ENCODE results near the gene NECTIN1. TPM values are rescaled to one million over a fixed set of nuclear protein-coding genes. Genes with fewer than 3 reads are reported as not detected.

NECTIN1 gene
- total and polyA plus RNA-seq, 4 donors = 4.7 to 18.3 (median 7.3) TPM

- WGBS, 2 donors = 74 to 75% methylated on average over 17 of the region's 17 CpGs
- no peak overlapping the region for H3K27ac ChIP-seq (ENCODE audit: low read depth in 1 of 2, low read length in 1 of 2)
- peaks cover 0 to 9% (median 0%) of the 10 kb centered on the region in 5 donors for H3K4me1 ChIP-seq (ENCODE audit: control insufficient read depth in 5 of 5, insufficient read depth in 5 of 5, low read length in 5 of 5)
- DNase-seq (peak; percentile 41 to 61 (median 47)), ATAC-seq (ENCODE audit: insufficient read depth, low FRiP score) (no peak)
- no peaks in the 10 kb centered on the region for H3K9me3 ChIP-seq (ENCODE audit: control insufficient read depth in 4 of 4, insufficient read depth in 3 of 4, low read length in 3 of 4)
- no peak overlapping the region for H3K9ac ChIP-seq (ENCODE audit: insufficient read depth in 1 of 2, low read length in 2 of 2)
- no peaks in the 10 kb centered on the region for H3K36me3 ChIP-seq (ENCODE audit: control insufficient read depth in 4 of 4, insufficient read depth in 4 of 4, low read length in 4 of 4)
- TF ChIP-seq CTCF (IDR thresholded peaks at IDR 0.05; ENCODE audit: control extremely low read depth, extremely low read depth) = no peak
- no peaks in the 10 kb centered on the region for H3K27me3 ChIP-seq (ENCODE audit: control insufficient read depth in 3 of 3, insufficient read depth in 3 of 3, low read length in 2 of 3)
- no peak overlapping the region for H3K4me3 ChIP-seq
Measured at GRCh38 chr11:119659971-119660723, 68.9 kb downstream of the NECTIN1 start.

- peaks cover 0 to 5% (median 0%) of the 10 kb centered on the region in 5 donors for H3K4me1 ChIP-seq (ENCODE audit: control insufficient read depth in 5 of 5, insufficient read depth in 5 of 5, low read length in 5 of 5)
- H3K36me3 ChIP-seq (ENCODE audit: control insufficient read depth in 4 of 4, insufficient read depth in 4 of 4, low read length in 4 of 4) = no peaks in the 10 kb centered on the region
- ATAC-seq (ENCODE audit: insufficient read depth, low FRiP score) (no peak), DNase-seq (no peak)
- no peak for TF ChIP-seq CTCF (IDR thresholded peaks at IDR 0.05; ENCODE audit: control extremely low read depth, extremely low read depth)
- no peak overlapping the region for H3K27ac ChIP-seq (ENCODE audit: low read depth in 1 of 2, low read length in 1 of 2)
- WGBS, 2 donors = 89 to 91% methylated on average over 22 of the region's 22 CpGs
- no peak overlapping the region for H3K4me3 ChIP-seq
- H3K9me3 ChIP-seq (ENCODE audit: control insufficient read depth in 4 of 4, insufficient read depth in 3 of 4, low read length in 3 of 4) = no peaks in the 10 kb centered on the region
- H3K9ac ChIP-seq (ENCODE audit: insufficient read depth in 1 of 2, low read length in 2 of 2) = no peak overlapping the region
- H3K27me3 ChIP-seq (ENCODE audit: control insufficient read depth in 3 of 3, insufficient read depth in 3 of 3, low read length in 2 of 3) = peaks cover 0 to 4% (median 0%) of the 10 kb centered on the region in 3 donors
Measured at GRCh38 chr11:119652907-119653659, 75.9 kb downstream of the NECTIN1 start.

- H3K9ac ChIP-seq (ENCODE audit: insufficient read depth in 1 of 2, low read length in 2 of 2) = no peak overlapping the region
- H3K4me3 ChIP-seq = no peak overlapping the region
- ATAC-seq (ENCODE audit: insufficient read depth, low FRiP score) = no peak
- no peaks in the 10 kb centered on the region for H3K36me3 ChIP-seq (ENCODE audit: control insufficient read depth in 4 of 4, insufficient read depth in 4 of 4, low read length in 4 of 4)
- peaks cover 0 to 5% (median 0%) of the 10 kb centered on the region in 5 donors for H3K4me1 ChIP-seq (ENCODE audit: control insufficient read depth in 5 of 5, insufficient read depth in 5 of 5, low read length in 5 of 5)
- WGBS, 2 donors = 61 to 72% methylated on average over 12 of the region's 12 CpGs
- peaks cover 0 to 4% (median 0%) of the 10 kb centered on the region in 3 donors for H3K27me3 ChIP-seq (ENCODE audit: control insufficient read depth in 3 of 3, insufficient read depth in 3 of 3, low read length in 2 of 3)
- no peaks in the 10 kb centered on the region for H3K9me3 ChIP-seq (ENCODE audit: control insufficient read depth in 4 of 4, insufficient read depth in 3 of 4, low read length in 3 of 4)
- no peak overlapping the region for H3K27ac ChIP-seq (ENCODE audit: low read depth in 1 of 2, low read length in 1 of 2)
- TF ChIP-seq CTCF (IDR thresholded peaks at IDR 0.05; ENCODE audit: control extremely low read depth, extremely low read depth) = no peak
- DNase-seq = no peak
Measured at GRCh38 chr11:119651802-119652584, 77.0 kb downstream of the NECTIN1 start.

All from lung (tissue), 12 donors.